HepG2 (cell line): ENCODE measurements around the gene ATP5MG. TPM values are rescaled to one million over a fixed set of nuclear protein-coding genes. Genes with fewer than 3 reads are reported as not detected.

ENCODE experiments used
- GTF2F1 ChIP-seq: fragments of 150-350 bp; IDR thresholded peaks from 2 replicates; pipeline ENCODE4 v1.6.1; 2014; ENCODE audit warnings: low read length
- HMG20A ChIP-seq: IDR thresholded peaks from 2 replicates; pipeline ENCODE4 v1.6.1; 2016; ENCODE audit warnings: borderline replicate concordance
- HMGA1 ChIP-seq: sonication (generic); formaldehyde crosslinking; conservative IDR thresholded peaks from 2 replicates; pipeline ENCODE4 v1.4.0; 2020; ENCODE audit warnings: missing genetic modification reagents
- MEIS2 ChIP-seq: sonication (generic); formaldehyde crosslinking; IDR thresholded peaks from 2 replicates; pipeline ENCODE4 v1.9.0; 2021; ENCODE audit warnings: mild to moderate bottlenecking, missing genetic modification reagents
- NR3C1 ChIP-seq: sonication (generic); formaldehyde crosslinking; IDR thresholded peaks from 2 replicates; pipeline ENCODE4 v1.4.0; 2020; ENCODE audit warnings: missing genetic modification reagents
- PAX8 ChIP-seq: sonication (generic); formaldehyde crosslinking; IDR thresholded peaks from 2 replicates; pipeline ENCODE4 v1.8.0; 2022; ENCODE audit warnings: mild to moderate bottlenecking, missing genetic modification reagents, borderline replicate concordance
- REL ChIP-seq: sonication (generic); formaldehyde crosslinking; conservative IDR thresholded peaks from 2 replicates; pipeline ENCODE4 v1.8.0; 2022; ENCODE audit warnings: mild to moderate bottlenecking, missing genetic modification reagents, moderate library complexity
- REPIN1 ChIP-seq: sonication (generic); formaldehyde crosslinking; IDR thresholded peaks from 2 replicates; pipeline ENCODE4 v1.8.0; 2022; ENCODE audit warnings: missing genetic modification reagents, low read depth, mild to moderate bottlenecking, borderline replicate concordance
- SP2 ChIP-seq: sonication (generic); formaldehyde crosslinking; IDR thresholded peaks from 2 replicates; pipeline ENCODE4 v1.5.1; 2020; ENCODE audit warnings: mild to moderate bottlenecking, missing genetic modification reagents
- STAT5B ChIP-seq: sonication (generic); formaldehyde crosslinking; IDR thresholded peaks from 2 replicates; pipeline ENCODE4 v1.4.0; 2020; ENCODE audit warnings: missing genetic modification reagents
- ZMYM2 ChIP-seq: sonication (generic); formaldehyde crosslinking; IDR thresholded peaks from 2 replicates; pipeline ENCODE4 v1.8.0; 2022; ENCODE audit warnings: mild to moderate bottlenecking, missing genetic modification reagents
- ZNF235 ChIP-seq: sonication (generic); formaldehyde crosslinking; IDR thresholded peaks from 2 replicates; pipeline ENCODE4 v1.8.1; 2023; ENCODE audit warnings: mild to moderate bottlenecking, missing genetic modification reagents, borderline replicate concordance
- ZNF260 ChIP-seq: sonication (generic); formaldehyde crosslinking; IDR thresholded peaks from 2 replicates; pipeline ENCODE4 v1.4.0; 2020; ENCODE audit warnings: missing genetic modification reagents, low read depth, mild to moderate bottlenecking, borderline replicate concordance
- ZNF296 ChIP-seq: sonication (generic); formaldehyde crosslinking; conservative IDR thresholded peaks from 2 replicates; pipeline ENCODE4 v1.5.0; 2020; ENCODE audit warnings: mild to moderate bottlenecking, missing genetic modification reagents
- ZNF44 ChIP-seq: sonication (generic); formaldehyde crosslinking; IDR thresholded peaks from 2 replicates; pipeline ENCODE4 v1.5.1; 2020; ENCODE audit warnings: mild to moderate bottlenecking, missing genetic modification reagents
- ZNF441 ChIP-seq: sonication (generic); formaldehyde crosslinking; IDR thresholded peaks from 2 replicates; pipeline ENCODE4 v1.7.0; 2021; ENCODE audit warnings: missing genetic modification reagents, borderline replicate concordance
- ZNF543 ChIP-seq: sonication (generic); formaldehyde crosslinking; IDR thresholded peaks from 2 replicates; pipeline ENCODE4 v1.4.0; 2020; ENCODE audit warnings: mild to moderate bottlenecking, missing genetic modification reagents
- ZNF674 ChIP-seq: sonication (generic); formaldehyde crosslinking; IDR thresholded peaks from 2 replicates; pipeline ENCODE4 v1.5.0; 2020; ENCODE audit warnings: low read depth, mild to moderate bottlenecking, missing genetic modification reagents
- ZNF841 ChIP-seq: sonication (generic); formaldehyde crosslinking; IDR thresholded peaks from 2 replicates; pipeline ENCODE4 v1.8.1; 2023; ENCODE audit warnings: missing genetic modification reagents, borderline replicate concordance
- ZSCAN21 ChIP-seq: sonication (generic); formaldehyde crosslinking; IDR thresholded peaks from 2 replicates; pipeline ENCODE4 v1.8.0; 2022; ENCODE audit warnings: mild to moderate bottlenecking, missing genetic modification reagents, moderate library complexity, borderline replicate concordance
- polyA plus RNA-seq, 8 experiments: library from polyadenylated mRNA; depleted of rRNA in 3 of 8; stranded (reverse) in 7 of 8; unstranded in 1 of 8; fragments of >200 nt; fragmentation: Illumina TruSeq in 4 of 8; extraction: Trizol in 4 of 8; gene quantifications; 2 replicates each; pipeline versions ENCODE4 v1.2.1 to v1.2.3, GENCODE V29; 2011 to 2016; ENCODE audit warnings: low read depth in 4 of 8, missing spikeins in 1 of 8, mixed read lengths in 1 of 8; ENCODE audit not compliant: insufficient read depth in 1 of 8
- total RNA-seq, 5 experiments: library from RNA; depleted of rRNA; stranded (reverse); fragments of >200 nt; fragmentation: Illumina TruSeq; extraction: Trizol; gene quantifications; 2 replicates each; pipeline ENCODE4 v1.2.3, GENCODE V29; 2016; ENCODE audit warnings: low read depth in 1 of 5
- TF ChIP-seq, protein P1 (sequence below): sonication (generic); formaldehyde crosslinking; IDR thresholded peaks from 2 replicates; pipeline ENCODE4 v1.8.1; 2023; ENCODE audit warnings: mild to moderate bottlenecking, moderate library complexity, missing genetic modification reagents
- TF ChIP-seq, protein P2 (sequence below): sonication (generic); formaldehyde crosslinking; IDR thresholded peaks from 2 replicates; pipeline ENCODE4 v1.5.0; 2020; ENCODE audit warnings: missing genetic modification reagents, mild to moderate bottlenecking, borderline replicate concordance
- TF ChIP-seq, protein P3 (sequence below): sonication (generic); formaldehyde crosslinking; IDR thresholded peaks from 2 replicates; pipeline ENCODE4 v1.4.0; 2020; ENCODE audit warnings: missing genetic modification reagents
- TF ChIP-seq, protein P4 (sequence below): IDR thresholded peaks from 2 replicates; pipeline ENCODE4 v1.6.1; 2016; ENCODE audit warnings: low read depth, borderline replicate concordance

ATP5MG gene
- total and polyA plus RNA-seq, 2 of the 13 experiments (the other 11 are each of a cell fraction or from before 2014, with no cell fraction given): 260 to 320 TPM

DNA sequence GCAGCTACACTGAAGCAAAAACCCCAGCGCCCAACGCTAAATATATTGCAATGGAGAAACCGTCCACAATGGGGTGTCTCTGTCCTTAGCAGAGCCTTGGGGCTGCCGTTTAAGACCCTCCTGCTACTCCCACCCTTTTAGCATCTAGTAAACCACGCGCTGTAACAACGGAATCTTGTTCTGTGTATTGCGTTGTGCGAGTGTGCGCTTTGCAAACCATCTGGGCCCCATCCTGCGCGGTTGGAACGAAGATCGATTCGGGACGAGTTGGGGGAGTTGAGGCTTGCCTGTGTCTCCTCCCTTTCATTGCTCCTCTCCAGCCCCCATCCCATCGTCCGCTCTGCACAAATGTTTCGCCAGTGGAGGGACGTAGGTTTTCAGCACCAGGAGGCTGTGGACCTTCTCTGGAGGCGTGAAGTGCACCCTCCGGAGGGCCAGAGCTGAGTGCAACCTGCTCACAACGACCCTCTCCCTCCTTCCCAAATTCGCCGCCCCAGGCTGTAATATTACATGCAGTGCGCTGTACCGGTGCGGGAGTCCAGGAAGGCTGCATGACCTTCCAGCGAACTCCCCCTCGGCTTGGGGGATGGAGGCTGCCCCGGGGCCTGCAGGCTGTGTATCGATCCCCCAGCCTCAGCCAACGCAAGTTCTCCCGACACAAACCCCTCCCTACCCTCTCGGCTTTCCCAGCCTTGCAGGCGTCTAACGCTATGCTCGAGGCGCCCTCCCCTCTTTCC is 33.3 kb downstream of the ATP5MG start (continued):
- no peak for TF ChIP-seq PAX8 (CRISPR knock-in tag)
- peak; percentile 48; the same call in 1 of the 2 replicates for TF ChIP-seq ZNF543 (CRISPR knock-in tag)
- TF ChIP-seq ZNF260 (CRISPR knock-in tag): no peak
- no peak for TF ChIP-seq NR3C1 (CRISPR knock-in tag)
- TF ChIP-seq, protein P1, sequence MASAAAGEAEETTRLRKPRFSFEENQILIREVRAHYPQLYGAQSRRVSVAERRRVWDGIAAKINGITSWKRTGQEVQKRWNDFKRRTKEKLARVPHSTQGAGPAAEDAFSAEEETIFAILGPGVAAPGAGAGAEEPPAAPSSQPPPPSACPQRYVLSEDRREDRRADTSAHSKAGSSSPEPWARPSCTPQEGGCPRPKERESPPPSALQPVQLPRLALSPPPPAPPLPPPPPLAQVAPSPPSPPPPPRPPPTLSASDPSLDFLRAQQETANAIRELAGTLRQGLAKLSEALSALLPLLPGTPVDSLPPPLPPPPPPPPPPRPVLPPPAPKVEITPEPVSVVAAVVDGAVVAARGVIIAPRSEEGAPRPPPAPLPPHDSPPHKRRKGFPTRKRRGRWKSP (CRISPR knock-in tag): no peak; the same call in none of the 2 replicates
- TF ChIP-seq GTF2F1: no peak
- TF ChIP-seq ZSCAN21 (CRISPR knock-in tag): peak; percentile 67
- TF ChIP-seq MEIS2: no peak
- TF ChIP-seq ZNF441 (CRISPR knock-in tag): no peak
- no peak for TF ChIP-seq REPIN1 (CRISPR knock-in tag)
- TF ChIP-seq, protein P2, sequence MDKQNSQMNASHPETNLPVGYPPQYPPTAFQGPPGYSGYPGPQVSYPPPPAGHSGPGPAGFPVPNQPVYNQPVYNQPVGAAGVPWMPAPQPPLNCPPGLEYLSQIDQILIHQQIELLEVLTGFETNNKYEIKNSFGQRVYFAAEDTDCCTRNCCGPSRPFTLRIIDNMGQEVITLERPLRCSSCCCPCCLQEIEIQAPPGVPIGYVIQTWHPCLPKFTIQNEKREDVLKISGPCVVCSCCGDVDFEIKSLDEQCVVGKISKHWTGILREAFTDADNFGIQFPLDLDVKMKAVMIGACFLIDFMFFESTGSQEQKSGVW: no peak
- no peak for TF ChIP-seq SP2
- TF ChIP-seq, protein P3, sequence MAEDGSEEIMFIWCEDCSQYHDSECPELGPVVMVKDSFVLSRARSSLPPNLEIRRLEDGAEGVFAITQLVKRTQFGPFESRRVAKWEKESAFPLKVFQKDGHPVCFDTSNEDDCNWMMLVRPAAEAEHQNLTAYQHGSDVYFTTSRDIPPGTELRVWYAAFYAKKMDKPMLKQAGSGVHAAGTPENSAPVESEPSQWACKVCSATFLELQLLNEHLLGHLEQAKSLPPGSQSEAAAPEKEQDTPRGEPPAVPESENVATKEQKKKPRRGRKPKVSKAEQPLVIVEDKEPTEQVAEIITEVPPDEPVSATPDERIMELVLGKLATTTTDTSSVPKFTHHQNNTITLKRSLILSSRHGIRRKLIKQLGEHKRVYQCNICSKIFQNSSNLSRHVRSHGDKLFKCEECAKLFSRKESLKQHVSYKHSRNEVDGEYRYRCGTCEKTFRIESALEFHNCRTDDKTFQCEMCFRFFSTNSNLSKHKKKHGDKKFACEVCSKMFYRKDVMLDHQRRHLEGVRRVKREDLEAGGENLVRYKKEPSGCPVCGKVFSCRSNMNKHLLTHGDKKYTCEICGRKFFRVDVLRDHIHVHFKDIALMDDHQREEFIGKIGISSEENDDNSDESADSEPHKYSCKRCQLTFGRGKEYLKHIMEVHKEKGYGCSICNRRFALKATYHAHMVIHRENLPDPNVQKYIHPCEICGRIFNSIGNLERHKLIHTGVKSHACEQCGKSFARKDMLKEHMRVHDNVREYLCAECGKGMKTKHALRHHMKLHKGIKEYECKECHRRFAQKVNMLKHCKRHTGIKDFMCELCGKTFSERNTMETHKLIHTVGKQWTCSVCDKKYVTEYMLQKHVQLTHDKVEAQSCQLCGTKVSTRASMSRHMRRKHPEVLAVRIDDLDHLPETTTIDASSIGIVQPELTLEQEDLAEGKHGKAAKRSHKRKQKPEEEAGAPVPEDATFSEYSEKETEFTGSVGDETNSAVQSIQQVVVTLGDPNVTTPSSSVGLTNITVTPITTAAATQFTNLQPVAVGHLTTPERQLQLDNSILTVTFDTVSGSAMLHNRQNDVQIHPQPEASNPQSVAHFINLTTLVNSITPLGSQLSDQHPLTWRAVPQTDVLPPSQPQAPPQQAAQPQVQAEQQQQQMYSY (CRISPR knock-in tag): no peak
- no peak for TF ChIP-seq ZNF841 (CRISPR knock-in tag)
- no peak for TF ChIP-seq ZNF674 (CRISPR knock-in tag)
- no peak for TF ChIP-seq HMGA1 (CRISPR knock-in tag)
- no peak for TF ChIP-seq STAT5B (CRISPR knock-in tag)
- TF ChIP-seq ZNF235 (CRISPR knock-in tag): 0 out of 2 replicates have a peak, but pooled peaks have one; percentile 23
- TF ChIP-seq ZMYM2: no peak
- no peak for TF ChIP-seq HMG20A (CRISPR knock-in tag)
- no peak for TF ChIP-seq ZNF44
- TF ChIP-seq, protein P4, sequence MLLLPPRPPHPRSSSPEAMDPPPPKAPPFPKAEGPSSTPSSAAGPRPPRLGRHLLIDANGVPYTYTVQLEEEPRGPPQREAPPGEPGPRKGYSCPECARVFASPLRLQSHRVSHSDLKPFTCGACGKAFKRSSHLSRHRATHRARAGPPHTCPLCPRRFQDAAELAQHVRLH: no peak
- 0 out of 2 replicates have a peak, but pooled peaks have one; percentile 60 for TF ChIP-seq ZNF296 (CRISPR knock-in tag)
- no peak for TF ChIP-seq REL (CRISPR knock-in tag)
